Muscle layer of colon (tissue), 2 donors: ENCODE results near the gene SORCS2.

Source experiments
- H3K27ac ChIP-seq: one replicate; pipeline ENCODE4 v1.7.0; 2013; ENCODE audit warnings: low read depth, mild to moderate bottlenecking, low read length, moderate library complexity
- H3K27me3 ChIP-seq, 2 donors: one replicate each; pipeline ENCODE4 v1.7.0; 2013; ENCODE audit warnings: low read length in 2 of 2, mild to moderate bottlenecking in 2 of 2; ENCODE audit not compliant: insufficient read depth in 2 of 2, control insufficient read depth in 1 of 2
- H3K36me3 ChIP-seq: one replicate; pipeline ENCODE4 v1.7.0; 2013; ENCODE audit warnings: mild to moderate bottlenecking, low read length; ENCODE audit not compliant: insufficient read depth
- H3K4me1 ChIP-seq: one replicate; pipeline ENCODE4 v1.7.0; 2013; ENCODE audit warnings: mild to moderate bottlenecking, low read length; ENCODE audit not compliant: insufficient read depth
- H3K4me3 ChIP-seq, 2 donors: one replicate each; pipeline ENCODE4 v1.7.0; 2013; ENCODE audit warnings: low read length in 2 of 2, low read depth in 1 of 2, mild to moderate bottlenecking in 1 of 2, moderate library complexity in 1 of 2
- H3K9ac ChIP-seq: one replicate; pipeline ENCODE4 v1.7.0; 2013; ENCODE audit warnings: low read length
- H3K9me3 ChIP-seq: one replicate; pipeline ENCODE4 v1.7.0; 2013; ENCODE audit warnings: mild to moderate bottlenecking, low read length
- donor health status: abdominal sarcoma.
- donor health status: Adenocarcinoma of cecum.

The SORCS2 gene

GRCh38 chr4:7658341-7659204 is 466.2 kb downstream of the SORCS2 start:
- H3K9ac ChIP-seq, result no peak overlapping the region

DNA sequence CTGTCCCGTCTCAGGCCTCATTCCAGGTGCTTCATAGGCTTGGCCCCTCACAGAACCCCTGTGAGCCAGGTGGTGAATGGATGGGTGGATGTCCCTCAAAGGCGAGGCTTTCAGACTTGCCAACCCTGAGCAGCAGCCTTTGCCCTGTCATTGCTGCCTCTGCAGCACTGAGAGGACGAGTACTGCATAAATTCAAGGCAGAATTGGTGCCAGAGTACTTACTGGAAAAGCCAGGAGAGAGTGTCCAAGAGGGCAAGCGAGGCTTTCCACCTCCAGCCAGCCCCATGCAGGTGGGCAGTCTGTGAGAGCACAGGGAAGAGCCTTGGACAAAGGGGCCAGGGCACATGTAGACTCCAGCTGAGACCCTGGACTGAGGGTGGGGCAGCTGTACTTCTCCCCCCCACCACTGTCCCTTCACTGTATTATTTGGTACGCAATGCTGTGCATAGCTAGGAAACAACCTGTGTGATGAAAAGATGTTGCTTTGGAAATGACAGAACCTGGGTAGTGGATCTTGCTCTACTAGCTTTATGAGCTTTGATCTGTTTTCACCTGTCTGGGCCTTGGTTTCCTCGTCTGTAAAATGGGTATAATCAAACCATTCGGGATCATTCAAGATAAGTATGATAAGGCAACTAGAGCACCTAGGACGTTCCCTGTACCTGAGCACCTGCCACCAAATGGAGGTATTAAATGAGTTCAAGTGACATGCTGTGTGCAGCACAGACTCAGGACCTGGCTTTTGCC is 467.3 kb downstream of the SORCS2 start:
- H3K9ac ChIP-seq, result no peak overlapping the region
- H3K4me1 ChIP-seq, result no peaks in the 10 kb centered on the region
- H3K27ac ChIP-seq, result no peak overlapping the region
- H3K36me3 ChIP-seq, result no peaks in the 10 kb centered on the region
- H3K27me3 ChIP-seq, result no peaks in the 10 kb centered on the region
- H3K9me3 ChIP-seq, result no peaks in the 10 kb centered on the region
- no peak overlapping the region for H3K4me3 ChIP-seq

More at GRCh38 chr4:7658341-7659204, 466.2 kb downstream of the SORCS2 start:
- Histone ChIP-seq H3K27me3 (no peaks in the 10 kb centered on the region), H3K36me3 (no peaks in the 10 kb centered on the region), H3K4me3 (no peak overlapping the region), H3K9me3 (no peaks in the 10 kb centered on the region), H3K4me1 (no peaks in the 10 kb centered on the region), H3K27ac (no peak overlapping the region)

- no peaks in the 10 kb centered on the region for H3K4me1 ChIP-seq
- H3K4me3 ChIP-seq, result no peak overlapping the region
- no peaks in the 10 kb centered on the region for H3K36me3 ChIP-seq
- no peak overlapping the region for H3K27ac ChIP-seq
- H3K27me3 ChIP-seq, result no peaks in the 10 kb centered on the region
- H3K9me3 ChIP-seq, result no peaks in the 10 kb centered on the region
- no peak overlapping the region for H3K9ac ChIP-seq
These were observed 468.1 kb downstream of the SORCS2 start for GRCh38 chr4:7660176-7661039.

GRCh38 chr4:7661066-7661748 is 468.9 kb downstream of the SORCS2 start:
- H3K4me3 ChIP-seq, result no peak overlapping the region
- H3K4me1 ChIP-seq, result no peaks in the 10 kb centered on the region
- no peaks in the 10 kb centered on the region for H3K27me3 ChIP-seq
- no peak overlapping the region for H3K27ac ChIP-seq
- H3K9me3 ChIP-seq, result no peaks in the 10 kb centered on the region
- H3K9ac ChIP-seq, result no peak overlapping the region
- no peaks in the 10 kb centered on the region for H3K36me3 ChIP-seq

DNA sequence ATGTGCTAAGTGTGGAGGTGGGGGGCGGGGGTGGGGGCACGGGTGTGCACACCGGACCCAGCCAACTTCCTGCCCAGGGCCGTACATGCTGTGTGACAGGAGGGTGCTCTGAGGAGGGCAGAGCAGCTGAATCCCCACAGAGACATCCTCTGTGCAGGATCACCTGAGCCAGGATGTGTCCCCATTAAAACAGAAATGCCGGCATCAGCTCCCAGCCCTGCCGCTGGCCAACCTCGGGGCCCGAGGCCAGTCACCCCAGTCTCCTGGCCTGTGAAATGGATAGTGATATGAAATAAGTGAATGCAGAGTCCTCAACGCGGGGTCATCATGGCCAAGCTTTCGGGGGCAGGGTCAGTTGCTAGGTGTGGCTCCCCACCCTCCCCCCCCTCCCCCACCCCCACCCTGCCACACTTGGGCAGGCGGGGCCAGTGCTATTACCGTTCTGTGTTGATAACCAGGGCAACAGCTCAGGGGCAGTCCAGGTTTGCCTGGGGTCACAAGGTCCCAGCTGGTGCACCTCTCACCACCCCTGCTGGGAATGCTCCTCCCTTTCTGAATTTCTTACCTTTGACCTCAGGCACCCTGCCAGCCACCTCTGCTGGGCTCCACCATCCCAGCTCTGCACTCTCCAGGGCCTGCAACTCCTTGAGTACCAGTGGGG is 469.6 kb downstream of the SORCS2 start:
- Histone ChIP-seq H3K9ac (no peak overlapping the region), H3K27me3 (no peaks in the 10 kb centered on the region), H3K27ac (no peak overlapping the region), H3K4me3 (no peak overlapping the region), H3K9me3 (no peaks in the 10 kb centered on the region), H3K36me3 (no peaks in the 10 kb centered on the region), H3K4me1 (no peaks in the 10 kb centered on the region)

DNA sequence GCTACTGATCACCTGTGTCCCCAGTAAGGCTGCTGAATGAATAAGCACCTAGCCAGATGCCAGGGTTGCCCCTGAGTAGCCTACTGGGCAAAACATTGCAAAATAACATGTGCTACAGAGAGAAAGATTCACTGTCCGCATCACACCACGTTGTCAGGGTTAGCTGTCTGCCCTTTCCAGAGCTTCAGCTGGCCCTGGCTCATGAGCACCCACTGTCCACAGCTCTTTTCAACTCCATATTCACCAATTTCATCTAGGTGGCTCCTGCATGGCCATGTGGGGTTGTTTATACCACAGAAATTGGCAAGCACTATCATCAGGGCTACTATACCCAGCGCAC is 470.1 kb downstream of the SORCS2 start:
- no peak overlapping the region for H3K4me3 ChIP-seq
- H3K9ac ChIP-seq, result no peak overlapping the region
- no peaks in the 10 kb centered on the region for H3K27me3 ChIP-seq
- H3K27ac ChIP-seq, result no peak overlapping the region
- H3K9me3 ChIP-seq, result no peaks in the 10 kb centered on the region
- H3K36me3 ChIP-seq, result no peaks in the 10 kb centered on the region
- H3K4me1 ChIP-seq, result no peaks in the 10 kb centered on the region

DNA sequence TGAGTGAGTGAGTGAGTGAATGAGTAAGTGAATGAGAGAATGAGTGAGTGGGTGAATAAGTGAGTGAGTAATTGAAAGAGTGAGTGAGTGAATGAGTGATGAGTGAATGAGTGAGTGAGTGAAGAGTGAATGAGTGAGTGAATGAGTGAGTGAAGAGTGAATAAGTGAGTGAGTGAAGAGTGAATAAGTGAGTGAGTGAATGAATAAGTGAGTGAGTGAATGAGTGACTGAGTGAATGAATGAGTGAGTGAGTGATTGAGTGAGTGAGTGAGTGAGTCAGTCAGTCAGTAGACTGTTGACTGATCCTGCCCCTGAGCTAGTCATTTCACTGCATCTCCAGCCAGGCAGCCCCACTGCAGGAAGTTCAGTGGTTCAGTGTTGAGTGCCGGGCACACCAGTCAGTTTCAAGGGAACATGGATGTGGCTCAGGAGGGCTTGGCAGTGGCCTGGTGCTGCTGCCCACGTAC is 470.8 kb downstream of the SORCS2 start:
- H3K9ac ChIP-seq, result no peak overlapping the region
- no peaks in the 10 kb centered on the region for H3K4me1 ChIP-seq
- no peak overlapping the region for H3K4me3 ChIP-seq

GRCh38 chr4:7664106-7664505 is 471.8 kb downstream of the SORCS2 start:
- Histone ChIP-seq H3K4me1 (no peaks in the 10 kb centered on the region), H3K27ac (no peak overlapping the region), H3K4me3 (no peak overlapping the region), H3K27me3 (no peaks in the 10 kb centered on the region), H3K9ac (no peak overlapping the region), H3K36me3 (no peaks in the 10 kb centered on the region), H3K9me3 (no peaks in the 10 kb centered on the region)

More for the DNA sequence above, 470.8 kb downstream of the SORCS2 start:
- H3K27ac ChIP-seq, result no peak overlapping the region
- no peaks in the 10 kb centered on the region for H3K9me3 ChIP-seq
- no peaks in the 10 kb centered on the region for H3K36me3 ChIP-seq
- no peaks in the 10 kb centered on the region for H3K27me3 ChIP-seq

- no peaks in the 10 kb centered on the region for H3K36me3 ChIP-seq
- no peaks in the 10 kb centered on the region for H3K4me1 ChIP-seq
- H3K9me3 ChIP-seq, result no peaks in the 10 kb centered on the region
- no peak overlapping the region for H3K9ac ChIP-seq
- no peak overlapping the region for H3K4me3 ChIP-seq
- no peaks in the 10 kb centered on the region for H3K27me3 ChIP-seq
- H3K27ac ChIP-seq, result no peak overlapping the region
These were observed 473.0 kb downstream of the SORCS2 start for GRCh38 chr4:7665321-7665720.

- no peaks in the 10 kb centered on the region for H3K9me3 ChIP-seq
- no peak overlapping the region for H3K27ac ChIP-seq
- no peak overlapping the region for H3K4me3 ChIP-seq
- H3K27me3 ChIP-seq, result no peaks in the 10 kb centered on the region
- H3K4me1 ChIP-seq, result no peaks in the 10 kb centered on the region
- no peaks in the 10 kb centered on the region for H3K36me3 ChIP-seq
- no peak overlapping the region for H3K9ac ChIP-seq
These were observed 473.7 kb downstream of the SORCS2 start for GRCh38 chr4:7666011-7666410.
